NOMO-1 treated with DMSO at 0.1 percent for 48 hours (cell line): ENCODE results near the gene CCDC85C.

Source experiments
- DNase-seq: peaks from one replicate; lab custom pipeline; 2025; ENCODE audit not compliant: unreplicated experiment; lab: John Stamatoyannopoulos, UW

Gene CCDC85C

DNA sequence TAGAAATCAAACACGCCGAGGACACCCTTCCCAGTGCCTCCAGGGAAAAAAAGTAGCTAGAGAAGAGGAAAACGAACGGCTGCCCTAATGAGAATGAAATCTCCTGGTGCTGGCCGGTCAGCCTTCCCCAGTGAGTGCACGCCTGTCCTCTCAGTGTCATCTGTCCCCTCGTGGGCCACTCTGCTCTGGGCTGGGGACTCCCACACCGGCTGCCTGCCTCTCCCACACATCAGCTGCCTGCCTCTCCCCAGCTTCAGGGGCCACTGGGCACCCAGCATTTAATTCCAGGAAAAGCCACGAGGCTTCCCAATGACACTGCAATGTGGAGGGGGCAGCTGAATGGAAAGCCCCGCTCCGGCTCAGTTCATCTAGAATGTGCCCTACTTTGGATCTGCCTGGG is 59.0 kb downstream of the CCDC85C start:
- no peak for DNase-seq

GRCh38 chr14:99543985-99544384 is 60.0 kb downstream of the CCDC85C start:
- no peak for DNase-seq

DNA sequence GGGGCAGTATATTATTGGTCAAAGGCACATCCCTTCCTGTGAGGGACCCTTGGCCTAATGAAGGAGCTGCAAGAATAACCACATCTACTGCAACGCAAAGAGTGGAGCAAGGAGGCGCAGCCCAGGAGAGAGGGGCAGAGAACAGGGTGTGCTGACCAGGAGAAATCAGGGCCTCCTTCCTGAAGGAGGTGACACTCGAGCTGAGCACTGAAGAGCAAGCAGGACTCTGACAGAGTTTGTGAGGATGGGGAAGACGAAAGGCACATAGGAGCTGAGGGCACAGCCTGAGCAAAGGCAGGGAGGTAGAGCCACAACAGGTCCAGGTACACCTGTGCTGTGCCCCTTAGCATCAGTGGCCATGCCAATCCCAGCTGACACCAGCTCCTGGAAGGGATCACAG is 60.6 kb downstream of the CCDC85C start:
- no peak for DNase-seq

- DNase-seq, result no peak
Measured at GRCh38 chr14:99542566-99542965, 61.4 kb downstream of the CCDC85C start.

GRCh38 chr14:99541677-99542470 is 62.1 kb downstream of the CCDC85C start:
- DNase-seq, result no peak

- no peak for DNase-seq
Measured at GRCh38 chr14:99541211-99541610, 62.8 kb downstream of the CCDC85C start.

DNA sequence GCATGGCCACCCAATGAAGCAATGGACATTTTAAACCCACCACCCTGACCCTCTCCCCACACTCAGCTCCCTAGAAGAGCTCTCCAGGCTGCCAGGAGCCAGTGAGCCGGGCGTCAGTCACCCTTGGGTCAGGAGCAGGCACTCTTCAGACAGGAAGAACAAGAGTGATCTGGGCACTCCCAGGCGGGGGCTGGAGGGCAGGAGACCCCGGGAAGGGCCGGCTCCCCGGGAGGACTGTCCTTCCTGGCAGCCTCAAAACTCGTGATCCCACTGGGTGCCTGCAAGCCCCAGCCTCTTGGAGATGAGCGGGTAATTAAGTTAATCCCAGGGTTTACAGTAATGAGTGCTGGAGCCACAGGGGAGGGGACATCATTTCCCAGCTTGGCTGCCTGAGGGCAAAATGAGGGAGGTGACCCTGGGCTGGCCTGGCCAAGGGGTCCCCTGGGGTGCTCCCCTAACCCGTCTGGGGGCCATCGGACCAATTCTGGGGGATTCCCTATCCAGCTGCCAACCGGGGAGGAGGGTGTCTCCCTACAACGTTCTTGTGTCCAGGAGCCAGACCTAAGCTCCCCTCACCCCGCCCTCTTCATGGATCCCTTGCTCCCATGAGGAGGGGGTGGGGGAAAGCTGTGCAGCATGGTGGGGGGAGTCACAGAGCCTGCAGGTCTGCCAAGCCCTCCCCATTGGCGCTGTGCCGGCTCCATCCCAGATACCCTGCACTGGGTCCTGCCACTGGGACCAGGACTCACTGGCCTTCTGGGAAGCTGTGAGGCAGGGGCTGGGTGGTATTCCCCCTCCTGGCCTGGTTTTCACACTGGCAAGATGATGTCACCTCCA is 63.6 kb downstream of the CCDC85C start:
- DNase-seq, result no peak

- no peak for DNase-seq
Measured at GRCh38 chr14:99539491-99539890, 64.5 kb downstream of the CCDC85C start.

DNA sequence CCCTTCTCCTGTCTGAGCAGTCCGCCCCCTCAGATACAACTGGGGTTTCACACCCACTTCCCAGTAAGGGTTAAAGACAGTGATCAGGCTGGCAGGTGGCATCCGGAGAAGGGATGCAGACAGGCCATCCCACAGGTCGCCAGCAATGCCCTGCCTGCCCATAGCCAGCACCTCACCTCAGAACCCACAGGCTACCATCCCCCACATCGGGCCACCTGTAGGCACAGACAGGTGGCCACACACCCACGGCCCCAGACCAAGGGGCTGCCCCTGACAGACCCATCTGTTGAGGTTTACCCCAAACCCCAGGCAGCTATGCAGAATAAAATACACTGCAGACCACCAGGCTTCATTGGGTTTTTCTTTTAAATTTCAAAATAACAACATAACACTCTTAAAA is 65.3 kb downstream of the CCDC85C start:
- DNase-seq, result no peak

DNA sequence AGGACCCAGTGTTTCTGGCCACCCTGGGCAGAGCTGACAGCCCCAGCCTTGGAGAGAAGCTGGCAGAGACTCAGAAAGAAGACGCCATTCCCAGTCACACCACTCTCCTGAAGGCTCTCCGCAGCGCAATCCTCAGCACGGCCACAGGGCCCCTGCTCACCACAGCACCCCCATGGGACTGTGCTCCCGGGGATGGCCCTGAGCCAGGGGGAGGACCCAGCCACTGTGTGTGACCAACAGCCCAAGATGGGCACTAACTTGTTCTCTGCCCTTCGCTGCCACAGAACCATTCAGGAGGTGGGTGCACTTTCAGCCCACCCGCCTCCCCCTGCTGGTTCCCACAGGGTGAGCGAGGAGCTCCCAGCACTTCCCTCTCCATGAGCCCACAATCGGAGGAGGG is 65.7 kb downstream of the CCDC85C start:
- DNase-seq, result no peak

DNA sequence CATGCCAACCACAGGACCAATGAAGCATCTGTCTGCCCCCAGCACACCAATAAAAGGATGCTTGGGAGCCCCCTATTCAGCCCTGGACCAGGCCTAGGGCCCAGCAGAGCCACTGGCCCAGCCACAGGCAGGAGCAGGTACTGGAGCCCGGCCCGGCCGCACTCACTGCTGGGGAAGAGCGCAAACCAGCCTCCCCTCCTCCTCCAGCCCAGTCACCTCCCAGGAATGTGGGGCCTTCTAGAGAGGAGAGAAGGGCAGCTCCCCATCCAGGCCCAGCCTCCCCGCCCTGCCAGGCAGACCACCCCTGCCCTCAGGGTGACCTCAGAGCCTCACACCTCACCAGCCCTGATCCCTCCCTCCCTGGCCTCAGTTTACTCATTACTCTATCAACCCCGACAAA is 66.6 kb downstream of the CCDC85C start:
- no peak for DNase-seq

DNA sequence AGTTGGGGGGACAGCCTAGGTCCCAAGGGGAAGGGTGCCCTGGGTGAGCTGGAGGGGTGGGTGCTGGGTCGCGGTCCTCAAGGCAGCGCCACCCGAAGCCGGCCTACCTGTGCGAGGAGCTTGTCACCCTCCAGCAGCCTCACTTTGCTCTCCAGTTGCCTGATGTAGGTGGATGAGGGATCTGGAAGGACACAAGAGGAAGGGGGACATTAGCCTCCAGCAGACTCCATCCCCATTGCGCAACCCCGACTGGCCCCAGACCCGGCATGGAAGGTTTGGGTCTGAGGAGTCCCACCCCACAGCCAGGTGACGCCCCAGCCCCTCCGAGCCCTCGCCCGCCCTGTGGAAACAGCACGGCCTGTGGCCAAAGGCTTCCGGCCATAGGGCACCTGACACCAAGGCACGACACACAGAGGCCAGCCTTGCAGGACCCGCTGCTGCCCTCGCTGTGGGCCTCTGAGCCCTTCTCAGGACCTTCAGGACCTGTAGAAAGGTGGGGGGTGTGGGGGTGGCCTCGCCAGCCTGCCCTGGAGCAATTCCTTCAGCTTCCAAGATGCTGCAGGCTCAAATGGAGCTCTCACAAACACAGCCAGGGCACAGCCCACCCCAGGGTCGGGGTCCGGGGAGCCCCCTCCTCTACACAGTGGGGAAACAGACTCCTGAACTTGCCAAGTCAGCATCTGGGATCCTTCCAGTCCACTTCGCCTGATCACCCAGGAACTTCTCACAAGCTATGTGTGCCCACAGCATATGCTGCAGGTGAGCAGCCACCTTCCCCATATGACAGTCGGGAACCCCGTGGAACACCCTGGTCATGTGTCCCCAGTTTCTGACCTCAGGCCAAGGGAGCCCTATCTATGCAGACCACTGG is 67.9 kb downstream of the CCDC85C start:
- DNase-seq, result no peak

DNA sequence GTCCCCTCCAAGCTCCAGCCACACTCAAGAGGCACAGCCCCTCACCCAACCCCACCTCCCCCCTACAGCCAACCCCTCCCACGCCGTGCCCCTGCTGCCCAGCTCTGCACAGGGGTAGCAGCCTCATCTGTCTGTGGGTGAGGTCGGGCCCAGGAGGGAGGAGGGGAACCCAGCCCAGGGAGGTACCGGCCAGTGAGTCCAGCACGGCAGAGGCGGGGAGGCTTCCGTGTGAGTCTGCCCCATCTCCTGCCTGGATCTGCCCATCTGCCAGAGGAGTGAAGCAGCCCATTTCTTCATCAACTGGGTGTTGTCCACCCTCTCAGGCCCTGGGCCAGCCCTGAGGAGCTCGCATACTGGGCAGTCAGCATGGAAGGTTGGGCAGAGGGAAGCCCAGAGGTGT is 68.6 kb downstream of the CCDC85C start:
- DNase-seq, result no peak

- DNase-seq, result no peak
Measured at GRCh38 chr14:99534863-99535262, 69.1 kb downstream of the CCDC85C start.

DNA sequence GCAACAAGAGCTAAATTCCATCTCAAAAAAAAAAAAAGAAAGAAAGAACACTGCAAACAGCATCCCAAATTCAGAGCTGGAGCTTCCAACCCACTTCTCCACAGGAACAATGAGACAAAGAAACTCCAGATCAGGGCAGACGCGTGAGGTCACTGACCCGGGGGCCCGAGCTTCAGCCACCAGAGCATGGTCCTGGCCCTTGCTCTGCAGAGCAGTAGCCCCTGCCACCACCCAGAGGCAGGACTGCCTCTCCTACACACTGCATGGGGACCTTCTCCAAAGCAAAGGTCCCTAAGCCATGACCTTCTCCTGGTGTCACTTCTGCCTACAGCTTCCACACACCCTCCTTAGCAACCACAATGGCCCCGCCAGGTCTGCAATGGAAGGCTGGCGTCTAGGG is 69.7 kb downstream of the CCDC85C start:
- no peak for DNase-seq

DNA sequence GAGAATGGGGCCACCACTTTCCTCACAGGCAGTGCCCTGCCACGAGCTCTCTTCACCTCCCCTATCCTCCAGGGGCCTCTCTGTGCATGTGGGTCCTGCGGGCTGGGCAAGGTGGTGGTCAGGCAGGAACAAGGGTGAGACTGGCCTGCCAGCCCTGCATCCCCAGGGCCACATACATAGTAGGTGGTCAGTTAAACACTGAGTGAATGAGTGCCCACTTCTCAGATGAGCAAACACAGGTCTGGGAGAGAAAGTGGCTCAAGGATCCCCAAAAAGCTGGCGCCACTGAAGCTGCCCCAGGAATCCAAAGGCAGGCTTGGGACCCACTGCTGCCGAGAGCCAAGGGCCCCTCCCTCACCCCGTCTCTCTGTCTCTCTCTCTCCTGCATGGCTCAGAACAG is 71.7 kb downstream of the CCDC85C start:
- DNase-seq, result no peak

- DNase-seq, result no peak
Measured at GRCh38 chr14:99531251-99532096, 72.5 kb downstream of the CCDC85C start.

- no peak for DNase-seq
Measured at GRCh38 chr14:99530407-99531155, 73.4 kb downstream of the CCDC85C start.

- no peak for DNase-seq
Measured at GRCh38 chr14:99529899-99530298, 74.1 kb downstream of the CCDC85C start.
